Measurements from ENCODE around the gene NACC2.

The NACC2 gene

DNA sequence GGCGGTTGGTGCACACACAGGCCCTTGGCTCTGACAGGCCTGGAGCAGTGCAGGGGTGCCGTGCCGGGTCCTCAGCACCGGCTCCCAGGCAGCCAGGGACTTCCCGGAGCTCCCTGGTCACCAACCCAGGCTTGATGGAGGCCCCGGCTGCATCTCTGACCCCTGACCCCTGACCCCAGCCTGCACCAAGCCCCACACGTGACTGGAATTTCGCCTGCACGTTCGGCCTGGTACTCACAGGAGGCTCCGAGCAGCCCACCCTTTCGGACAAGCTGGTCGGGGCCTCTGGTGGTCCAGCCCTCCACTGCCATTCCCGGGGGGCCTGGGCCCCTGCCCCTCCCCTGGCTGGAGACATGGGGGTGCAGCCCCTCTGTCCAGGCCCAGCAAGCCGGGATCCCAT, 108.5 kb downstream of the NACC2 start:
- Histone ChIP-seq H3K9me3 (ENCODE audit: insufficient read depth, low read depth, low read length) (no peaks in the 10 kb centered on the region), H3K36me3 (ENCODE audit: insufficient read depth, low read depth, low read length) (no peaks in the 10 kb centered on the region), H3K27ac (ENCODE audit: low read length) (no peak overlapping the region), H3K27me3 (ENCODE audit: insufficient read depth, low read length) (no peaks in the 10 kb centered on the region), H3K4me1 (ENCODE audit: insufficient read depth, low read length) (peaks cover 3% of the 10 kb centered on the region; the same call in 1 of the 2 replicates), H3K9ac (ENCODE audit: low read depth, low read length) (no peak overlapping the region), H3K4me3 (ENCODE audit: low read length) (no peak overlapping the region)

DNA sequence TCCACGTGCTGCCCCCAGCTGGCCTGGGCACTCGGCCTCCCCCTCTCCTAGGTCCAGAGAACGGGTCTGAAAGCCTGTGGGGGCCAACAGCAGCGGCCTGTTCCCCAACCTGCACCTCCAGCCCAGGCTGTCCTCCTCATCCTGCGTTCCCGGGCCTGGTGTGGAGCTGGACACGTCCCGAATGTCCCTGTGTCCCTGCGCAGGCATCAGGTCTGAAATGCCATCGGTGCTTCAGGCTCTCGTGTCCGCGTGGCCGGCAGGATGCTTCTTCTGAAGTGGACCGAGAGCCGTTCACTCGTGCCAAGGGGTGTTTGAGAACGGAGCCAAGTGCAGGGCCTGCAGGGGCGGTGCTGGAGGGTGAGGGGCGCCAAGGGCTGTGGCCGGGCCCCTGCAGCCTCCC, 109.2 kb downstream of the NACC2 start:
- Histone ChIP-seq H3K36me3 (ENCODE audit: insufficient read depth, low read depth, low read length) (no peaks in the 10 kb centered on the region), H3K9me3 (ENCODE audit: insufficient read depth, low read depth, low read length) (no peaks in the 10 kb centered on the region), H3K9ac (ENCODE audit: low read depth, low read length) (no peak overlapping the region), H3K4me3 (ENCODE audit: low read length) (no peak overlapping the region), H3K27ac (ENCODE audit: low read length) (no peak overlapping the region), H3K27me3 (ENCODE audit: insufficient read depth, low read length) (no peaks in the 10 kb centered on the region), H3K4me1 (ENCODE audit: insufficient read depth, low read length) (peaks cover 3% of the 10 kb centered on the region; the same call in 1 of the 2 replicates)

DNA sequence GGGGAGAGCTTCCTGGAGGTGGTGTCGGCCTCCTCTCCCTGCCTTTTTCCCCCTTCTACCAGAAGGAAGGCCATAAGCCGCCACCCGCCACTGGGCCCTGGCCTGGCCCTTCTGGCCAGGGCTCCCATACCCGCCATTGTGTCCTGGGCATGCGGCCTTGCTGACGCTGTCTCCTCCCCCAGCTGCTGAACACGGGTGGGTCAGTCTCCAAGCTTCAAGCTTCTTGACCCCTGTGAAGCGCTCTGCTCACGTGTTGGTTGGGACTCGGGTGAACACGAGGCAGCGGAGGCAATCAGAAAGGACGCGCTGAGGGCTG, 109.7 kb downstream of the NACC2 start:
- Histone ChIP-seq H3K27ac (ENCODE audit: low read length) (no peak overlapping the region), H3K9me3 (ENCODE audit: insufficient read depth, low read depth, low read length) (no peaks in the 10 kb centered on the region), H3K27me3 (ENCODE audit: insufficient read depth, low read length) (no peaks in the 10 kb centered on the region), H3K4me1 (ENCODE audit: insufficient read depth, low read length) (peaks cover 3% of the 10 kb centered on the region; the same call in 1 of the 2 replicates), H3K9ac (ENCODE audit: low read depth, low read length) (no peak overlapping the region), H3K36me3 (ENCODE audit: insufficient read depth, low read depth, low read length) (no peaks in the 10 kb centered on the region), H3K4me3 (ENCODE audit: low read length) (no peak overlapping the region)

DNA sequence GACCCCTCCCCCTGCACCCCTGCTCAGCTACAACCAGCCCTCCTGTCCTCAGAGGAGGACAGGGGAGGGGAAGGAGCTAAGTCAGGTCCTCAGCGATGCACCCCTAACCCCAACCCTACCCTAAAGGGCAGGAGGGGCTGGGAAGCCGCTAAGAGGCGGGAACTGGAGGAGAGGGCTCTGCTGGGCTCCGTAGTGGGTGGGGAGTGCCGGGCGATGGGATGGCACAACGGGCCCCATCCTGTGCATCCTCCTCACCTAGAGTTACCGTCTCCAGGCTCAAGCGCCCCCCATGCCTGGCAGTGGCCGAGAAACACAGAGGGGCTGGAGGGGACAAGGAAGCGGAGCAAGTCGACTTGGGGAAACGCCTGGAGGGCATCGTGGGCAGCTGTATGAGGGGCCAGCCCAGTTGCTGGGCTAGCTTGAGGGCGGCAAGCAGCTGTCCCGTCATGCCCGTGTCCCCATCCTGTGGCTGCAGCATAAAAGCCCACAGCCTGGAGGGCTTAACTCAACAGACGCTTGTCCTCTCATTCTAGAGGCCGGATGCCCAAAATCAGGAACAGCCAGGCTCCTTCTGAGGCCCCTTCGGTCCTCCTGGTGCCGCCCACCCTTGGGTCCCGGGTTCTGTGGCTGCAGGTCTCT, 110.9 kb downstream of the NACC2 start:
- no peaks in the 10 kb centered on the region for H3K9me3 ChIP-seq (ENCODE audit: insufficient read depth, low read depth, low read length)
- H3K27ac ChIP-seq (ENCODE audit: low read length): no peak overlapping the region
- no peaks in the 10 kb centered on the region for H3K27me3 ChIP-seq (ENCODE audit: insufficient read depth, low read length)
- H3K36me3 ChIP-seq (ENCODE audit: insufficient read depth, low read depth, low read length): no peaks in the 10 kb centered on the region
- H3K4me3 ChIP-seq (ENCODE audit: low read length): no peak overlapping the region
- H3K9ac ChIP-seq (ENCODE audit: low read depth, low read length): no peak overlapping the region
- H3K4me1 ChIP-seq (ENCODE audit: insufficient read depth, low read length): no peaks in the 10 kb centered on the region

DNA sequence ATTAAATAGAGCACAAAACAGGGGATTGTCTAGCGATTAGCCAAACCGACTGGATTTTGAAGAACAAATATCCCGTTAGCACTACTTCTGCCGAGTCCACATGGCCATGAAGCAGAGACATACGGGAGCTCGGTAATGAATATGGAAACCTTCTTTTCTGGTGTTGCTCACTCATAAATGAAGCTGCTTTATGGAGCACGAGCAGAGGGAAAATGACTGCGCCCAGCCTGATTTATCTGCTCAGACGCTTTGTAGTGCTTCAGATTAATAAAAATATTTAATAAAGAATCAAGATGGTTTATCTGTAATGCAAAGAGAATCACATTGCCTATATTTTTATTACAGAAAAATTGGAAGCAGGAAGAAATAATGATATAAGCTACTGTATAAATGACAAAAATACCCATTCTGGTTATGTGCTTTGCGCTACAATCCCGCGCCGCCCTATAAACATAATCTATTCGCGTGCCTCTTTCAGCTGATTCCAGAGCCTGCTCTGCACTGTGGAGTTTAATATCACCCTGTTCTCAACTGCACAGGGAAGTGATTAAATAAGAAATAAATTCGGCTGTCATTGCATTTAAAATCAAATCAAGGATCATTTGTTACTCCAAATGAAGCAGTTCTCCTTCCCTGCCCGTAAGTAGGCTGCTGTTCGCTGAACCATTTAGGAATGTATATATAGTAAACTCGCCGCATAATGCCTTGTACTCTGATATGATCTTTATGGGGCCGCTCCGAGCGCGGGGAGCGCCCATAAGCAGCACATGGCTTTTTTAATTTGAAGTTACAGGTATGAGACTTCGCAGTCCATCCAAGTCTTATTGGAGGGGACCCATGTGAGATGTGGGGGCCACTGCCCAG, 111.6 kb downstream of the NACC2 start:
- Histone ChIP-seq H3K9ac (ENCODE audit: low read depth, low read length) (no peak overlapping the region), H3K4me3 (ENCODE audit: low read length) (no peak overlapping the region), H3K27me3 (ENCODE audit: insufficient read depth, low read length) (no peaks in the 10 kb centered on the region), H3K36me3 (ENCODE audit: insufficient read depth, low read depth, low read length) (no peaks in the 10 kb centered on the region), H3K4me1 (ENCODE audit: insufficient read depth, low read length) (no peaks in the 10 kb centered on the region), H3K27ac (ENCODE audit: low read length) (no peak overlapping the region), H3K9me3 (ENCODE audit: insufficient read depth, low read depth, low read length) (no peaks in the 10 kb centered on the region)

DNA sequence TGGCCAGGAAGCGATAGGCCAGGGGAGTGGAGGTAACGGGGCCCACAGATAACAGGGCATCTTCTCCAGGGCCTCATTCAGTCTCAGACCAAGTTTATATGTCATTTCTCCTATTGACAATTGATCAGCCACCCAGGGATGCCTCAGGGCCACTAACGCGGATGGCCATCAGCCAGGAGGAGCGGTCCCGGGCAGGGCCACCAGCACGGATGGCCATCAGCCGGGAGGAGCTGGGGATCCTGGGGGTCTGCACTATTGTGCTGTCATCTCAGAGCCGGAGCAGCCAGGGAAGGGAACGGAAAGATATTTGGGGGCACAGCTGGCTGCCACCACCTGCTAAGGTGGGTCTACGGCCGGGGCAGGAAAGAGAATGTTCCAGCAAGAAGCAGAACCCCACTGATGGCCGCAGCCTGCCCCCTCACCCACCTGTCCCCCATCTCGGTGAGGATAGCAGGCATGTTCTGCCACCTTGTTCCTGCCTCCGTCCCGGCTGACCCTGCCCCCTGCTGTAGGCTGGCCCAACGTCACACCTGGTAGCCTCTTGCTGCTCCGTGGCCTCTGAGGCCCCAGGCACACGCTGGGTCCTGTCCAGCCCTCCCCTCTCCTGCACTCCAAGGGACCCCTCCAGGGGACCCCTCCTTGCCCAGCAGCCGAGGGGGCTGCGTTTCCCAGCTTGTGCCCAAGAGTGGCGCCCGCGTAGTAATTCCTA, 112.4 kb downstream of the NACC2 start:
- H3K9me3 ChIP-seq (ENCODE audit: insufficient read depth, low read depth, low read length): no peaks in the 10 kb centered on the region
- H3K9ac ChIP-seq (ENCODE audit: low read depth, low read length): no peak overlapping the region
- no peaks in the 10 kb centered on the region for H3K4me1 ChIP-seq (ENCODE audit: insufficient read depth, low read length)
- H3K36me3 ChIP-seq (ENCODE audit: insufficient read depth, low read depth, low read length): no peaks in the 10 kb centered on the region
- no peak overlapping the region for H3K27ac ChIP-seq (ENCODE audit: low read length)
- H3K4me3 ChIP-seq (ENCODE audit: low read length): no peak overlapping the region
- no peaks in the 10 kb centered on the region for H3K27me3 ChIP-seq (ENCODE audit: insufficient read depth, low read length)

DNA sequence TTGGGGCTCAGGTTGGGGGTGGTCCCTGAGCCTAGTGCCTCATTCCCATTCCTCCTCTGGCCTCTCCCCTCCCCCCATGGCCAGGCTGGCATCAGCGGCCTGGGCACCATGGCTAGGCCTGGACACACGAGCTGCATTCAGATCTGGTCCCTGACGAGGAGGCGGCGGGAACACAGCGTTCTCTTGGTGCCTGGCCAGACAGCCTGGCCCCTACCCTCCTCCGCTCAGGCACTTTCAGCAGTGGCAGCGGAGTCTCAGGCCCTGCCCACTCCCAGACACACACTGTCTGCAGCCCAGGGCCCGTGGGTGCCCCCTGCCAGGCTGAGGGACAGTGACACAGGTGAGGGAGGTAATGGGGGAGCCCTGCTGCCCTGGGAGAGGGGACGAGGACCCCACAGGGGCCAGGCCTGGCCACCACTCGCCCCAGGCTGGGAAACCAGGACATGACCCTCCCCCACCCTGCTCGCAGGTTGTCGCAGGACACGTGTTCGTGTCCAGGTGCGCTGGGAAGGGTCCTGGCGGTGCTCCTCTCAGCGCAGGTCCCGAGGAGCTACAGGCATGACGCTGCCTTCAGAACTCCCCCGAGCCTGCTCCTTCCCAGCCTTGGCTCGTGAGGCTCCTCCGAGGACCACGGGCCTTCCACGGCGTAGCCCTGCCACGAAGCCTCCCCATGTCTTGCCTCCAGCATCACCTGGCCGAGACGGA, 114.0 kb downstream of the NACC2 start:
- H3K4me1 ChIP-seq (ENCODE audit: insufficient read depth, low read length): no peaks in the 10 kb centered on the region
- no peaks in the 10 kb centered on the region for H3K9me3 ChIP-seq (ENCODE audit: insufficient read depth, low read depth, low read length)
- H3K27ac ChIP-seq (ENCODE audit: low read length): no peak overlapping the region
- no peaks in the 10 kb centered on the region for H3K36me3 ChIP-seq (ENCODE audit: insufficient read depth, low read depth, low read length)
- H3K27me3 ChIP-seq (ENCODE audit: insufficient read depth, low read length): no peaks in the 10 kb centered on the region
- H3K4me3 ChIP-seq (ENCODE audit: low read length): no peak overlapping the region
- no peak overlapping the region for H3K9ac ChIP-seq (ENCODE audit: low read depth, low read length)

DNA sequence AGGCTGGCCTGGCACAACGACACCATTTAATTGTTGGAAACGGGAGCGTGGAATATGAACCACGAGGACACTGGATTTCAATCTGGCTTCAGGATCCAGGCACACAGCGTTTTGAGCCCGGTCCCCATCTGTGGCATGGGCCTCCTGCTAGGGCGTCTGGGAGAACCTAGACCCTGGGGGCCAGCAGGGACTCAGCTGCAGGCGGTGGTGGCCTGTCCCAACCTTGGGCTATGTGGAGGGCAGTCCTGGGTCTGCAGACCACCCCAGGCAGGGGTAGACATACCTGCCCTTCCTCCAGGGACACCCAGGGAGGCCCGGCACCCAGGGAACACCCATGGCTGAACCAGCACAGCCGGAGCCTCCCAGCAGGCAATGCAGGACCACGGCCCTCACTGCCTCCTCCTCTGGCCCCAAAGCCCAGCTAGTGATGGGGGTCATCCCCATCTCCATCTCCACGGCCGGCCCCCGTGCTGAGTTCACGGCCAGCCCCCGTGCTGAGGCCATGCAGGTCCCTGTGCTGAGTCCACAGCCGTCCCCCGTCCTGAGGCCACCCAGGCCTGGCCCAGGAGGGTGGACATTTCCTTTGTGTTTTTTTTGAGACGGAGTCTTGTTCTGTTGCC, 115.4 kb downstream of the NACC2 start:
- Histone ChIP-seq H3K4me3 (ENCODE audit: low read length) (no peak overlapping the region), H3K36me3 (ENCODE audit: insufficient read depth, low read depth, low read length) (no peaks in the 10 kb centered on the region), H3K27me3 (ENCODE audit: insufficient read depth, low read length) (no peaks in the 10 kb centered on the region), H3K27ac (ENCODE audit: low read length) (no peak overlapping the region), H3K4me1 (ENCODE audit: insufficient read depth, low read length) (no peaks in the 10 kb centered on the region), H3K9ac (ENCODE audit: low read depth, low read length) (no peak overlapping the region), H3K9me3 (ENCODE audit: insufficient read depth, low read depth, low read length) (no peaks in the 10 kb centered on the region)

DNA sequence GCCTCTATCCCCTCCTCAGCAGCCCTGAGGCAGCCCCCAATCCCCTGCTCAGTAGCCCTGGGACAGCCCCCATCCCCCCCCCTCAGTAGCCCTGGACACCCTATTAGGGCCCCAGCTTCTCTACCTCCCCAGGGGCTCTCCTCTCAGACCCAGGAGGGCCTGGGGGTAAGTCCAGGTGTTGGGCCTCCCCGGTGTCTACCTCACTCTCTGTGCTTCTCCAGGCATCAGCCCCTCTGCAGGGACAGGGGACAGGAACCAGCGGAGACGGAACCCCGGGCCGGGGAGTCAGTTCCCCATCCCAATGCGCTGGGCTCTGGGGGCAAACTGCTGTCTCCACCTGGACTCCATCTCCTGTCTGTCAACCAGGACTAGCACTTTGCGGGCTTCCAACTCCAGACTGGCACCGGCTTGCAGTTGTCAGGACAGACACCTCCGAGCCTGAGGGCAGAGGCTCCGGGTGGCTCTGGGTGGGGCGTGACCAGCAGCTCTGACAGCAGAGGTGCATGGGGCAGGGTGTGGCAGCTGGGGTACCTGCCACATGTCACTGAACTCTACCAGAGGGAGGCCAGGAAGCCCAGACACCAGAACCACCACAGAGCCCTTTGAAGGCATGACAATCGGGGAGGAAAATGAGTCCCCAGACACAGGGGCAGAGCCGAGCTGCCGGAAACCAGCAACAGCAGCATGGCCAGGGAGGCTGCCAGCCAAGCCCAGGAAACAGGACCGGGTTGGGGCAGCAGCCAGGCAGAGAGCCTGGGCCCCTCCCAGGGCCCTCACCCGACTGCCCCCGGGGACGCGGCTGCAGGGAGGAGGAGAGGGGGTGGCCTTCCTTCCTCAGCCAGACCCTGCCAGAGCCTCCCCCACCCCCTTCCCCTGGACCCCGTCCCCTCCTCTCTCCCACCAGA, 116.2 kb downstream of the NACC2 start:
- Histone ChIP-seq H3K27ac (ENCODE audit: low read length) (no peak overlapping the region), H3K4me1 (ENCODE audit: insufficient read depth, low read length) (no peaks in the 10 kb centered on the region), H3K9me3 (ENCODE audit: insufficient read depth, low read depth, low read length) (no peaks in the 10 kb centered on the region), H3K9ac (ENCODE audit: low read depth, low read length) (no peak overlapping the region), H3K4me3 (ENCODE audit: low read length) (no peak overlapping the region), H3K27me3 (ENCODE audit: insufficient read depth, low read length) (no peaks in the 10 kb centered on the region), H3K36me3 (ENCODE audit: insufficient read depth, low read depth, low read length) (no peaks in the 10 kb centered on the region)

DNA sequence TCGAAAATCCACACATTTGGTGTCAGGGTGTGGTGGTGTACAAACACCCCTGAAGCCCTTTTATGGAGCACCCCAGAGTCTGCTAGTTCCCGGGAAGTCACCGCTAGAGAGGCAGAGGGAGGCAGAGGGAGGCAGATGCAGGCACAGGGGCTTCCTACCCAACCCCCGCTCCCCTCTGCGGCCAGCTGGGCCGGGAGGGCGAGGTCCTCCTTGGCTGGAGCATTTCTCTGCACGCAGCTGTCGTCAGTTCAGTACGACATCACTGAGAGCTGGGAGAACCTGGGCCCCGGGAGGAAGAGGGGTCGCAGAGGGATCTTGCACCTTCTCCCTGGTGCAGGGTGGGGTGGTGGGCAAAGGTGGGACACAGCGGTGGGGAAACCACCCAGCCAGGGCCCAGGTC, 118.1 kb downstream of the NACC2 start:
- Histone ChIP-seq H3K4me1 (ENCODE audit: insufficient read depth, low read length) (no peaks in the 10 kb centered on the region), H3K9me3 (ENCODE audit: insufficient read depth, low read depth, low read length) (no peaks in the 10 kb centered on the region), H3K27ac (ENCODE audit: low read length) (no peak overlapping the region), H3K27me3 (ENCODE audit: insufficient read depth, low read length) (no peaks in the 10 kb centered on the region), H3K4me3 (ENCODE audit: low read length) (no peak overlapping the region), H3K9ac (ENCODE audit: low read depth, low read length) (no peak overlapping the region), H3K36me3 (ENCODE audit: insufficient read depth, low read depth, low read length) (no peaks in the 10 kb centered on the region)
